Fibroblast of lung (primary cell): ENCODE data around the gene INTS11. TPM values are rescaled to one million over a fixed set of nuclear protein-coding genes. Genes with fewer than 3 reads are reported as not detected.

Experiments used
- DNase-seq, 2 donors: peaks; one replicate each; pipeline versions ENCODE4 v3.0.0 to v3.0.0-alpha.2; 2010; ENCODE audit warnings: low read depth in 2 of 2
- H2AFZ ChIP-seq: 2 replicates; pipeline ENCODE4 v1.5.1; 2012; ENCODE audit warnings: low read length, control low read depth, inconsistent platforms
- H3K27ac ChIP-seq: 2 replicates; pipeline ENCODE4 v1.5.1; 2011; ENCODE audit warnings: low read length, control low read depth; ENCODE audit not compliant: insufficient read depth
- H3K27me3 ChIP-seq: 2 replicates; pipeline ENCODE4 v1.5.1; 2011; ENCODE audit warnings: mild to moderate bottlenecking, low read length; ENCODE audit not compliant: control insufficient read depth, insufficient read depth
- H3K36me3 ChIP-seq: 2 replicates; pipeline ENCODE4 v1.5.1; 2011; ENCODE audit warnings: low read length; ENCODE audit not compliant: control insufficient read depth, insufficient read depth
- H3K4me1 ChIP-seq: 2 replicates; pipeline ENCODE4 v1.5.1; 2011; ENCODE audit warnings: low read length; ENCODE audit not compliant: control insufficient read depth, insufficient read depth; ENCODE audit errors: extremely low read depth
- H3K4me2 ChIP-seq: 2 replicates; pipeline ENCODE4 v1.5.1; 2011; ENCODE audit warnings: low read length, control low read depth; ENCODE audit not compliant: insufficient read depth; ENCODE audit errors: extremely low read depth
- H3K4me3 ChIP-seq, 4 experiments: fragments of 200-600 bp in 1 of 4; sonication (generic) in 1 of 4; replicated peaks in 1 of 4; 2 replicates each; pipeline ENCODE4 v1.5.1; 2011 to 2016; ENCODE audit warnings: low read length in 4 of 4, low read depth in 3 of 4, mild to moderate bottlenecking in 3 of 4, control low read depth in 2 of 4, inconsistent platforms in 1 of 4, mixed read lengths in 1 of 4; ENCODE audit not compliant: insufficient read depth in 1 of 4; ENCODE audit errors: control extremely low read depth in 1 of 4
- H3K79me2 ChIP-seq: 2 replicates; pipeline ENCODE4 v1.5.1; 2012; ENCODE audit warnings: mild to moderate bottlenecking, low read length, inconsistent platforms; ENCODE audit not compliant: control insufficient read depth, insufficient read depth
- H3K9ac ChIP-seq: 2 replicates; pipeline ENCODE4 v1.5.1; 2011; ENCODE audit warnings: mild to moderate bottlenecking, low read length, control low read depth; ENCODE audit not compliant: insufficient read depth
- H3K9me3 ChIP-seq: 2 replicates; pipeline ENCODE4 v1.5.1; 2012; ENCODE audit warnings: low read depth, low read length; ENCODE audit not compliant: control insufficient read depth, insufficient read depth
- H4K20me1 ChIP-seq: 2 replicates; pipeline ENCODE4 v1.5.1; 2011; ENCODE audit warnings: low read length; ENCODE audit not compliant: control insufficient read depth, insufficient read depth; ENCODE audit errors: extremely low read depth
- EZH2 ChIP-seq: IDR thresholded peaks from 2 replicates; pipeline ENCODE4 v1.5.1; 2012; ENCODE audit warnings: low read length, control low read depth, mild to moderate bottlenecking; ENCODE audit errors: missing control alignments
- polyA plus RNA-seq, 2 donors: library from polyadenylated mRNA; depleted of rRNA in 1 of 2; stranded (reverse) in 1 of 2; unstranded in 1 of 2; fragments of >200 nt; gene quantifications; 2 replicates each; pipeline ENCODE4 v1.2.1, GENCODE V29; 2011 to 2012; ENCODE audit warnings: missing spikeins in 1 of 2
- total RNA-seq: library from RNA; depleted of rRNA; stranded (reverse); fragments of >200 nt; gene quantifications from 2 replicates; pipeline ENCODE4 v1.2.1, GENCODE V29; 2014
- TF ChIP-seq, protein P1 (sequence below), 2 donors: IDR thresholded peaks in 1 of 2; conservative IDR thresholded peaks in 1 of 2; 1 replicate in 1 of 2; 2 replicates in 1 of 2; pipeline ENCODE4 v1.5.1; 2011 to 2012; ENCODE audit warnings: low read length in 2 of 2, control low read depth in 1 of 2, inconsistent platforms in 1 of 2, low read depth in 1 of 2, mild to moderate bottlenecking in 1 of 2

Gene INTS11
- total and polyA plus RNA-seq, 2 donors (not counting 1 experiment from before 2014, with no cell fraction given): 44.1 to 69.2 TPM

DNA sequence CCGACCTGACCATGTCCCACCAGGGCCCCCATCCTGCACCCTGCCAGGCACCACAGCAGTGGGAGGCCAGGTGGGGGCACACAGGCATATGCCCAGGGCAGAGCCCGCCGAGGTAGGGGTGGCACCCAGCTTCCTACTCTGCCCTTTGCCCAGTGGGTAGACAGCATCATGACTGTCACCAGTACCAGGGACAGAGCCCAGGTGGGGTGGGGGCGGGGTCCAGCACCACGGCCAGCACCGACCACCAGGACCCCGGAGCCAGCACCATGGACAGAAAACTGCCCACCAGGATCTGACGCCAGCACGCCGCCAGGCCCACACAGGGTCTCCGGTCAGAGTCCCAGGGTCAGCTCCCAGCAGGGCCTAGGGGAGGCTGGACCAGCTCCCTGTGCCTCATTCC is 10.4 kb upstream of the INTS11 start:
- TF ChIP-seq EZH2: no peak
- TF ChIP-seq, protein P1, sequence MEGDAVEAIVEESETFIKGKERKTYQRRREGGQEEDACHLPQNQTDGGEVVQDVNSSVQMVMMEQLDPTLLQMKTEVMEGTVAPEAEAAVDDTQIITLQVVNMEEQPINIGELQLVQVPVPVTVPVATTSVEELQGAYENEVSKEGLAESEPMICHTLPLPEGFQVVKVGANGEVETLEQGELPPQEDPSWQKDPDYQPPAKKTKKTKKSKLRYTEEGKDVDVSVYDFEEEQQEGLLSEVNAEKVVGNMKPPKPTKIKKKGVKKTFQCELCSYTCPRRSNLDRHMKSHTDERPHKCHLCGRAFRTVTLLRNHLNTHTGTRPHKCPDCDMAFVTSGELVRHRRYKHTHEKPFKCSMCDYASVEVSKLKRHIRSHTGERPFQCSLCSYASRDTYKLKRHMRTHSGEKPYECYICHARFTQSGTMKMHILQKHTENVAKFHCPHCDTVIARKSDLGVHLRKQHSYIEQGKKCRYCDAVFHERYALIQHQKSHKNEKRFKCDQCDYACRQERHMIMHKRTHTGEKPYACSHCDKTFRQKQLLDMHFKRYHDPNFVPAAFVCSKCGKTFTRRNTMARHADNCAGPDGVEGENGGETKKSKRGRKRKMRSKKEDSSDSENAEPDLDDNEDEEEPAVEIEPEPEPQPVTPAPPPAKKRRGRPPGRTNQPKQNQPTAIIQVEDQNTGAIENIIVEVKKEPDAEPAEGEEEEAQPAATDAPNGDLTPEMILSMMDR (conservative IDR thresholded peaks at IDR 0.05 in 1 of 2, IDR thresholded peaks at IDR 0.05 in 1 of 2; ENCODE audit: low read depth in 1 of 2, low read length in 2 of 2): no peak
- H2AFZ ChIP-seq: no peak overlapping the region
- no peak overlapping the region for H3K4me3 ChIP-seq
- H3K9ac ChIP-seq: no peak overlapping the region
- DNase-seq: no peak
- H3K27ac ChIP-seq: no peak overlapping the region
- peaks cover 20% of the 10 kb centered on the region for H3K36me3 ChIP-seq
- H3K27me3 ChIP-seq: no peaks in the 10 kb centered on the region
- no peak overlapping the region for H3K4me2 ChIP-seq
- H3K9me3 ChIP-seq: no peaks in the 10 kb centered on the region
- no peaks in the 10 kb centered on the region for H3K4me1 ChIP-seq
- H4K20me1 ChIP-seq: no peaks in the 10 kb centered on the region
- no peaks in the 10 kb centered on the region for H3K79me2 ChIP-seq

DNA sequence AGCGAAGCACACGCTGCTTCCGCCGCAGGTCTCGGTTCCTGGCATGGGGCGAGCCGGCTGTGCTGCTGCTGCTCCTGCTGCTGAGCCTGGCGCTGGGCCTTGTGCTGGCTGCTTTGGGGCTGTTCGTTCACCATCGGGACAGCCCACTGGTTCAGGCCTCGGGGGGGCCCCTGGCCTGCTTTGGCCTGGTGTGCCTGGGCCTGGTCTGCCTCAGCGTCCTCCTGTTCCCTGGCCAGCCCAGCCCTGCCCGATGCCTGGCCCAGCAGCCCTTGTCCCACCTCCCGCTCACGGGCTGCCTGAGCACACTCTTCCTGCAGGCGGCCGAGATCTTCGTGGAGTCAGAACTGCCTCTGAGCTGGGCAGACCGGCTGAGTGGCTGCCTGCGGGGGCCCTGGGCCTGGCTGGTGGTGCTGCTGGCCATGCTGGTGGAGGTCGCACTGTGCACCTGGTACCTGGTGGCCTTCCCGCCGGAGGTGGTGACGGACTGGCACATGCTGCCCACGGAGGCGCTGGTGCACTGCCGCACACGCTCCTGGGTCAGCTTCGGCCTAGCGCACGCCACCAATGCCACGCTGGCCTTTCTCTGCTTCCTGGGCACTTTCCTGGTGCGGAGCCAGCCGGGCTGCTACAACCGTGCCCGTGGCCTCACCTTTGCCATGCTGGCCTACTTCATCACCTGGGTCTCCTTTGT is 9.2 kb upstream of the INTS11 start:
- H3K27ac ChIP-seq: no peak overlapping the region
- no peaks in the 10 kb centered on the region for H3K27me3 ChIP-seq
- peaks cover 16% of the 10 kb centered on the region for H3K36me3 ChIP-seq
- H3K9me3 ChIP-seq: no peaks in the 10 kb centered on the region
- no peak overlapping the region for H2AFZ ChIP-seq
- H3K4me1 ChIP-seq: no peaks in the 10 kb centered on the region
- no peak overlapping the region for H3K4me3 ChIP-seq
- no peak overlapping the region for H3K9ac ChIP-seq
- DNase-seq: no peak
- H3K79me2 ChIP-seq: no peaks in the 10 kb centered on the region
- TF ChIP-seq, protein P1 (conservative IDR thresholded peaks at IDR 0.05 in 1 of 2, IDR thresholded peaks at IDR 0.05 in 1 of 2; ENCODE audit: low read depth in 1 of 2, low read length in 2 of 2): no peak
- no peak for TF ChIP-seq EZH2
- no peak overlapping the region for H3K4me2 ChIP-seq
- no peaks in the 10 kb centered on the region for H4K20me1 ChIP-seq

DNA sequence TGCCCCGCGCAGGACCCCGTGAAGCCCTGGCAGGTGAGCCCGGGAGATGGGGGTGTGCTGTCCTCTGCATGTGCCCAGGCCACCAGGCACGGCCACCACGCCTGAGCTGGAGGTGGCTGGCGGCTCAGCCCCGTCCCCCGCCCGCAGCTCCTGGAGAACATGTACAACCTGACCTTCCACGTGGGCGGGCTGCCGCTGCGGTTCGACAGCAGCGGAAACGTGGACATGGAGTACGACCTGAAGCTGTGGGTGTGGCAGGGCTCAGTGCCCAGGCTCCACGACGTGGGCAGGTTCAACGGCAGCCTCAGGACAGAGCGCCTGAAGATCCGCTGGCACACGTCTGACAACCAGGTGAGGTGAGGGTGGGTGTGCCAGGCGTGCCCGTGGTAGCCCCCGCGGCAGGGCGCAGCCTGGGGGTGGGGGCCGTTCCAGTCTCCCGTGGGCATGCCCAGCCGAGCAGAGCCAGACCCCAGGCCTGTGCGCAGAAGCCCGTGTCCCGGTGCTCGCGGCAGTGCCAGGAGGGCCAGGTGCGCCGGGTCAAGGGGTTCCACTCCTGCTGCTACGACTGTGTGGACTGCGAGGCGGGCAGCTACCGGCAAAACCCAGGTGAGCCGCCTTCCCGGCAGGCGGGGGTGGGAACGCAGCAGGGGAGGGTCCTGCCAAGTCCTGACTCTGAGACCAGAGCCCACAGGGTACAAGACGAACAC is 8.5 kb upstream of the INTS11 start:
- TF ChIP-seq EZH2: no peak
- no peaks in the 10 kb centered on the region for H3K9me3 ChIP-seq
- DNase-seq: no peak
- H3K27me3 ChIP-seq: no peaks in the 10 kb centered on the region
- no peaks in the 10 kb centered on the region for H3K4me1 ChIP-seq
- H3K27ac ChIP-seq: no peak overlapping the region
- peaks cover 13% of the 10 kb centered on the region for H3K36me3 ChIP-seq
- no peaks in the 10 kb centered on the region for H4K20me1 ChIP-seq
- no peak overlapping the region for H3K4me3 ChIP-seq
- H2AFZ ChIP-seq: no peak overlapping the region
- no peak overlapping the region for H3K4me2 ChIP-seq
- H3K9ac ChIP-seq: no peak overlapping the region
- no peaks in the 10 kb centered on the region for H3K79me2 ChIP-seq
